Ishikawa (cell line): ENCODE results near the gene EHMT2.

Experiments
- CEBPB ChIP-seq: IDR thresholded peaks from 2 replicates; pipeline ENCODE4 v1.6.1; 2012
- CREB1 ChIP-seq: IDR thresholded peaks from 2 replicates; pipeline ENCODE4 v1.6.1; 2012; ENCODE audit warnings: low read depth
- EGR1 ChIP-seq: IDR thresholded peaks from 2 replicates; pipeline ENCODE4 v1.6.1; 2012
- EP300 ChIP-seq: IDR thresholded peaks from 2 replicates; pipeline ENCODE4 v1.6.1; 2012; ENCODE audit warnings: borderline replicate concordance
- FOXM1 ChIP-seq: IDR thresholded peaks from 2 replicates; pipeline ENCODE4 v1.6.1; 2012; ENCODE audit warnings: low read depth, borderline replicate concordance
- MAX ChIP-seq: IDR thresholded peaks from 2 replicates; pipeline ENCODE4 v1.6.1; 2012
- NFIC ChIP-seq: IDR thresholded peaks from 2 replicates; pipeline ENCODE4 v1.6.1; 2012
- RAD21 ChIP-seq: IDR thresholded peaks from 2 replicates; pipeline ENCODE4 v1.6.1; 2012; ENCODE audit warnings: low read depth
- REST ChIP-seq: IDR thresholded peaks from 2 replicates; pipeline ENCODE4 v1.6.1; 2012; ENCODE audit warnings: low read depth, mild to moderate bottlenecking
- TAF1 ChIP-seq: IDR thresholded peaks from 2 replicates; pipeline ENCODE4 v1.6.1; 2012; ENCODE audit warnings: low read depth, mild to moderate bottlenecking
- TCF12 ChIP-seq: IDR thresholded peaks from 2 replicates; pipeline ENCODE4 v1.6.1; 2012; ENCODE audit warnings: low read depth
- TEAD4 ChIP-seq: IDR thresholded peaks from 2 replicates; pipeline ENCODE4 v1.6.1; 2012
- USF1 ChIP-seq: IDR thresholded peaks from 2 replicates; pipeline ENCODE4 v1.6.1; 2012
- YY1 ChIP-seq: IDR thresholded peaks from 2 replicates; pipeline ENCODE4 v1.6.1; 2012; ENCODE audit warnings: low read depth
- ZBTB7A ChIP-seq: IDR thresholded peaks from 2 replicates; pipeline ENCODE4 v1.6.1; 2012; ENCODE audit warnings: low read depth

EHMT2 gene

DNA sequence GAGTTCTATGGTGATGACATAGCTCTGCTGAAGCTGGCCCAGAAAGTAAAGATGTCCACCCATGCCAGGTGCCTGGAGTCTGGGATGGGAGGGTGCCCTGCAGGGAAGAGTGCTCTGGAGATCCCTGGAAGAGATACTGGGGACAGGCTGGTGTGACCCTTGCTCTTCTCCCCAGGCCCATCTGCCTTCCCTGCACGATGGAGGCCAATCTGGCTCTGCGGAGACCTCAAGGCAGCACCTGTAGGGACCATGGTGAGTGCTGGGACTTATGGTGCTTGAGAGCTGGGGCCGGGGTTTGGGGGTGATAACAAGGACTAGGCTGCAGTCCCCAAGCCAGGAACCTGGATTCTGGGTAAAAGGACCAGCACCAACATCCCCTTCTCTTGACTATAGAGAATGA, 46.2 kb upstream of the EHMT2 start:
- no peak for TF ChIP-seq RAD21

GRCh38 chr6:31940256-31940664, 42.8 kb upstream of the EHMT2 start:
- TF ChIP-seq USF1, result no peak
- TF ChIP-seq MAX, result no peak
- TF ChIP-seq RAD21, result no peak
- TF ChIP-seq CREB1, result no peak
- no peak for TF ChIP-seq TCF12
- TF ChIP-seq CEBPB, result no peak
- no peak for TF ChIP-seq EP300
- no peak for TF ChIP-seq TAF1
- TF ChIP-seq YY1, result no peak
- no peak for TF ChIP-seq TEAD4

DNA sequence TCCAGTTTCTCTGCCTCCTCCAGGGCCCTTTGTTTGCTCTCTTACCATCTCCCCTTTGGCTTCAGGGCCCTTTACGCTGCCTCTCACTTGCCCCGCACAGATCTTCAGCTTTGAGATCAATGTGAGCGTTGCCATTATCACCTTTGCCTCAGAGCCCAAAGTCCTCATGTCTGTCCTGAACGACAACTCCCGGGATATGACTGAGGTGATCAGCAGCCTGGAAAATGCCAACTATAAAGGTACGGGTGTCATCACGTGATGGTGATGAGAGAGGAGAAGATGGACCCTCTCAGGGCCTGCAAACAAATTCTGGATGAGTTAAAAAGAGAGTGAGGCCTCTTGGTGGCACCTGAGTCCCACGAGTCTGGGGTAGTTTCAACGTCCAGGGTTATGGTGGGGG, 38.3 kb upstream of the EHMT2 start:
- TF ChIP-seq TCF12 (no peak), ZBTB7A (no peak), EGR1 (no peak), TAF1 (no peak)

DNA sequence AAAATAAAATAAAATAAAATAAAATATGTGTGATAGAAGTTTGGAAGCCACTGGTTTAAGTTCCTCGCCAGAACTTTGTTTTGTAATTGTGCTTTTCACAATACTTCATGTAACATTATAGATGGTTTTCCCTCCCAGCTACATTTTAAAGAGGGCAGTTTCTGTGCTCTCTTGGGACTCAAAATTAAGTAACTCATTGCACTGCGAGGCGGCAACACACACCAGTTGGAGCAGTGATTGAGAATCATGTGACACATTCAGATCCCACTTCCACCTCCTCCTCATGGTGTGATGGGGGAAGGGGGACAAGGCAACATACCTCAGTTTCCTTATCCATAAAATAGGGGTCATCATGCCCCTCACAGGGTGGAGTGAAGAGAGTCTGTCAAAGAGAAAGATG, 37.5 kb upstream of the EHMT2 start:
- no peak for TF ChIP-seq EP300

- no peak for TF ChIP-seq CREB1
- no peak for TF ChIP-seq ZBTB7A
Observed at GRCh38 chr6:31933537-31933936, 36.0 kb upstream of the EHMT2 start.

DNA sequence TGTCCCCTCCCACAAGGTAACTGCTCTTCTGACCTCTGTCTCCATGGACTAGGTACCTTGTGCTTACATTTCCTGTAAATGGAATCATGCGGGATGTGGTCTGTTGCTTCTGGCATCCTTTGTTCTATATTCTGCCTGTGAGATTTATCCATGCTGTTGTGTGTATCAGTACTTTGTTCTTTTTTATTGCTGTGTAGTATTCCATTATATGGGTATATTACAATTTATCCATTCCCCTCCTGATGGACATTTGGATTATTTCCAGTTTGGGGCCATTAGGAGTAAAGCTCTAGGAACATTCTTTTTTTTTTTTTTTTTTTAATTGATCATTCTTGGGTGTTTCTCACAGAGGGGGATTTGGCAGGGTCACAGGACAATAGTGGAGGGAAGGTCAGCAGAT, 33.5 kb upstream of the EHMT2 start:
- TF ChIP-seq YY1 (no peak), TCF12 (no peak), RAD21 (no peak), NFIC (no peak), EGR1 (no peak), CEBPB (no peak)

- TF ChIP-seq ZBTB7A, result no peak
- TF ChIP-seq FOXM1, result no peak
- TF ChIP-seq CREB1, result no peak
- no peak for TF ChIP-seq NFIC
- no peak for TF ChIP-seq EGR1
- TF ChIP-seq YY1, result no peak
Observed at GRCh38 chr6:31928672-31928939, 31.1 kb upstream of the EHMT2 start.

- TF ChIP-seq CREB1 (no peak), USF1 (no peak), NFIC (no peak), MAX (no peak), EGR1 (no peak), ZBTB7A (no peak), REST (no peak)
Observed at GRCh38 chr6:31927863-31928671, 30.6 kb upstream of the EHMT2 start.

GRCh38 chr6:31927242-31927862, 29.9 kb upstream of the EHMT2 start, which contains the start of gene C2:
C2 (plus strand) TSS chr6:31927717; CDS start chr6:31927753, 36 bp downstream.
- TF ChIP-seq TEAD4 (no peak), REST (no peak), YY1 (no peak), ZBTB7A (no peak), RAD21 (no peak), CREB1 (no peak), MAX (no peak), CEBPB (no peak), EP300 (no peak), FOXM1 (no peak), TAF1 (no peak), TCF12 (no peak), USF1 (no peak), EGR1 (no peak), NFIC (no peak)
